Neural progenitor cell (in vitro differentiated cells): ENCODE results near the gene SYCE1L. TPM values are rescaled to one million over a fixed set of nuclear protein-coding genes. Genes with fewer than 3 reads are reported as not detected.
A peak's percentile ranks its signal among the peaks of the same experiment; 100 is the strongest.
"Not testable (repeated sequence)": the region's sequence is repeated elsewhere in the genome, so short reads cannot be mapped to it uniquely, and the experiment has no call there.

Source experiments
- DNase-seq: peaks from one replicate; pipeline ENCODE4 v3.0.0-alpha.2; 2016; ENCODE audit warnings: low spot score
- H2AFZ ChIP-seq: fragments of 200-600 bp; sonication (generic); replicated peaks from 2 replicates; pipeline ENCODE4 v1.6.1; 2016; ENCODE audit warnings: antibody characterized with exemption
- H3F3A ChIP-seq: fragments of 200-600 bp; sonication (generic); 2 replicates; pipeline ENCODE4 v1.6.1; 2016; ENCODE audit warnings: antibody characterized with exemption, low read depth
- H3K27ac ChIP-seq: fragments of 200-600 bp; sonication (generic); 2 replicates; pipeline ENCODE4 v1.5.1; 2016; ENCODE audit warnings: mild to moderate bottlenecking
- H3K27me3 ChIP-seq: fragments of 200-600 bp; sonication (generic); 2 replicates; pipeline ENCODE4 v1.6.1; 2016; ENCODE audit warnings: mild to moderate bottlenecking, moderate library complexity
- H3K36me3 ChIP-seq: fragments of 200-600 bp; sonication (generic); 2 replicates; pipeline ENCODE4 v1.5.1; 2016
- H3K4me1 ChIP-seq: fragments of 200-600 bp; sonication (generic); 2 replicates; pipeline ENCODE4 v1.6.1; 2016; ENCODE audit warnings: mixed run types
- H3K4me2 ChIP-seq: fragments of 200-600 bp; sonication (generic); 2 replicates; pipeline ENCODE4 v1.6.1; 2016
- H3K4me3 ChIP-seq: fragments of 200-600 bp; sonication (generic); 2 replicates; pipeline ENCODE4 v1.5.1; 2016
- H3K79me2 ChIP-seq: fragments of 200-600 bp; sonication (generic); 2 replicates; pipeline ENCODE4 v1.6.1; 2016; ENCODE audit warnings: low read depth
- H3K9ac ChIP-seq: fragments of 200-600 bp; sonication (generic); 2 replicates; pipeline ENCODE4 v1.6.1; 2016
- H3K9me3 ChIP-seq: fragments of 200-600 bp; sonication (generic); 2 replicates; pipeline ENCODE4 v1.5.1; 2016; ENCODE audit warnings: low read depth
- H4K20me1 ChIP-seq: fragments of 200-600 bp; sonication (generic); 2 replicates; pipeline ENCODE4 v1.6.1; 2016; ENCODE audit warnings: low read depth
- H3K27ac Mint-ChIP-seq: 3 replicates; pipeline ENCODE4 v1.8.0; 2021; ENCODE audit warnings: mixed read lengths
- H3K27me3 Mint-ChIP-seq: 2 replicates; pipeline ENCODE4 v1.8.0; 2022; ENCODE audit warnings: low read depth, mild to moderate bottlenecking, inconsistent platforms, moderate library complexity, mixed read lengths; ENCODE audit not compliant: insufficient read depth
- H3K36me3 Mint-ChIP-seq: 3 replicates; pipeline ENCODE4 v1.8.0; 2021; ENCODE audit warnings: mixed read lengths
- H3K4me1 Mint-ChIP-seq: 3 replicates; pipeline ENCODE4 v1.8.0; 2021; ENCODE audit warnings: mixed read lengths
- H3K4me3 Mint-ChIP-seq: 3 replicates; pipeline ENCODE4 v1.8.0; 2021; ENCODE audit warnings: mild to moderate bottlenecking, moderate library complexity, mixed read lengths
- H3K9me3 Mint-ChIP-seq: 3 replicates; pipeline ENCODE4 v1.8.0; 2020; ENCODE audit warnings: mixed read lengths
- EZH2 ChIP-seq: fragments of 200-600 bp; sonication (generic); IDR thresholded peaks from 2 replicates; pipeline ENCODE4 v1.6.1; 2017; ENCODE audit warnings: antibody characterized with exemption, mild to moderate bottlenecking, moderate library complexity
- EZH2phosphoT487 ChIP-seq: fragments of 200-600 bp; sonication (generic); IDR thresholded peaks from 2 replicates; pipeline ENCODE4 v1.6.1; 2017; ENCODE audit warnings: antibody characterized with exemption
- total RNA-seq: library from RNA; depleted of rRNA; stranded (reverse); fragments of >200 nt; gene quantifications from 2 replicates; pipeline ENCODE4 v1.2.3, GENCODE V29; 2015; ENCODE audit warnings: low replicate concordance
- TF ChIP-seq, protein P1 (sequence below): fragments of 200-600 bp; sonication (generic); IDR thresholded peaks from 2 replicates; pipeline ENCODE4 v1.5.1; 2017; ENCODE audit warnings: antibody characterized with exemption, mild to moderate bottlenecking

SYCE1L gene
- total RNA-seq, 1 donor from 2014 or later, result 4.2 TPM

DNA sequence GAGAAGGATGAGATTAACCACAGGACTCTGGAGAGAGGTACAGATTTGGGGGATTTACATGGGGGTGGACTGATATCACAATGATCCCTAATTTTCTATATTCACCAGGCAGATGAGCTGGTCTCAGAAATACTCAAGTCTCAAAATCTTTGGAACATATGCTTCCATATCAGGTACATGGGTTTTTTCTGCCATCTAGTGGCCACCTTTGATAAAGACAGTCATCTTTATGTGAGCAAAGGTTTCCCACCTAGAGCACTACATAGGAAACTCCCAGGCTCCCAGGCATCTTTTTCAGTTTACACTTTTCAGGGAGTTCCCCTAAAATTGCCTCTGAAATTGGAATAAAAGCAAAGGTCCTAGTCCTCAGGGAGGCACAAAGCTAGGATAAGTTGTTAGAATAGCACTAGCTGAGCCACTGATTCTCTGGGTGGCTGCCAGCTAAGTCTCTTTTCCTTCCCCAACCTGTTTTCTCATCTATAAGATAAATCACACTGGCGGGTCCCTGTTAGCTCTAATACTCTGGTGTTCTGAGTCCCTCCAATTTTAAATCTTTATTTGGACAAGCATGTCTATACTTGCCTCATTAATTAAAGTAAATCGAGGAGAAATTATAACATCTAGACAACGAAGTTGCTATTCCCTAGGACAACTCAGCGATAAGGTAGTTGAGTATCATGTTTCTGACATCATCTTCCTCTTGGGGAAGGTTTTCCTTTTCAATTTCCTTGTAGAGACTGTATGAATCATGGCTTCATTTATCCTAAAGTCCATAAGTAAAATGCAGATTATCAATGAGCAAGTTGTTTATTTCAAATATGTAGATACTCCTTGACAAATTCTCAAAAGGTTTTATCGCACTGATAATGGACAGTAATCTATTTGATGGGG is 27.2 kb upstream of the SYCE1L start:
- Histone ChIP-seq H3K4me3 (no peak overlapping the region), H3K4me1 (no peaks in the 10 kb centered on the region), H3K9ac (no peak overlapping the region), H3K36me3 (no peaks in the 10 kb centered on the region), H3F3A (no peaks in the 10 kb centered on the region), H3K27me3 (peaks cover 12% of the 10 kb centered on the region), H3K27ac (no peak overlapping the region), H3K4me2 (no peak overlapping the region), H3K79me2 (no peaks in the 10 kb centered on the region), H3K9me3 (no peaks in the 10 kb centered on the region), H4K20me1 (no peaks in the 10 kb centered on the region), H2AFZ (no peak overlapping the region)
- no peak overlapping the region for H3K27ac Mint-ChIP-seq
- no peaks in the 10 kb centered on the region for H3K27me3 Mint-ChIP-seq
- TF ChIP-seq EZH2phosphoT487 (no peak), EZH2 (no peak)
- TF ChIP-seq, protein P1, sequence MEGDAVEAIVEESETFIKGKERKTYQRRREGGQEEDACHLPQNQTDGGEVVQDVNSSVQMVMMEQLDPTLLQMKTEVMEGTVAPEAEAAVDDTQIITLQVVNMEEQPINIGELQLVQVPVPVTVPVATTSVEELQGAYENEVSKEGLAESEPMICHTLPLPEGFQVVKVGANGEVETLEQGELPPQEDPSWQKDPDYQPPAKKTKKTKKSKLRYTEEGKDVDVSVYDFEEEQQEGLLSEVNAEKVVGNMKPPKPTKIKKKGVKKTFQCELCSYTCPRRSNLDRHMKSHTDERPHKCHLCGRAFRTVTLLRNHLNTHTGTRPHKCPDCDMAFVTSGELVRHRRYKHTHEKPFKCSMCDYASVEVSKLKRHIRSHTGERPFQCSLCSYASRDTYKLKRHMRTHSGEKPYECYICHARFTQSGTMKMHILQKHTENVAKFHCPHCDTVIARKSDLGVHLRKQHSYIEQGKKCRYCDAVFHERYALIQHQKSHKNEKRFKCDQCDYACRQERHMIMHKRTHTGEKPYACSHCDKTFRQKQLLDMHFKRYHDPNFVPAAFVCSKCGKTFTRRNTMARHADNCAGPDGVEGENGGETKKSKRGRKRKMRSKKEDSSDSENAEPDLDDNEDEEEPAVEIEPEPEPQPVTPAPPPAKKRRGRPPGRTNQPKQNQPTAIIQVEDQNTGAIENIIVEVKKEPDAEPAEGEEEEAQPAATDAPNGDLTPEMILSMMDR, result peak; percentile 80
- DNase-seq, result peak; percentile 75
- H3K4me1 Mint-ChIP-seq, result no peaks in the 10 kb centered on the region
- no peak overlapping the region for H3K4me3 Mint-ChIP-seq
- no peaks in the 10 kb centered on the region for H3K36me3 Mint-ChIP-seq
- no peaks in the 10 kb centered on the region for H3K9me3 Mint-ChIP-seq

DNA sequence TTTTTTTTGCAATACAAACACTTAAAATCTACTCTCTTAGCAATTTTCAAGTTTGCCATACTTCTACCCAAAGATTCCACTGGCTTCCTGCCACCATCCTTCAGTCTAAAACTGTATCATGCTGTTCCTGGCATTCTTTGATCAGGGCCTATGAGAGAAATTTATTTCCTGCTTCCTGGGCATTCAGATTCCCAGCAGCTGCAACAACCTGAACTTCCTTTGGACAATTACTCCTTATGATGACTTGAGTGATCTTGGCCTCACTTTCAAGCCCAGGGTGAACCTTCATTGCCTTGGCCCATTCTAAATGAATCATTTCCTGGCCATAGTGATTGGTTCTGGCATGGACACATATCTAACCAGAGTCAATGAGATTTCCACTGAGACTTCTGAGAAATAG is 26.3 kb upstream of the SYCE1L start:
- no peaks in the 10 kb centered on the region for H3K36me3 Mint-ChIP-seq
- no peaks in the 10 kb centered on the region for H3K79me2 ChIP-seq
- no peaks in the 10 kb centered on the region for H3K4me1 Mint-ChIP-seq
- no peaks in the 10 kb centered on the region for H4K20me1 ChIP-seq
- no peak for DNase-seq
- H3K4me3 Mint-ChIP-seq, result no peak overlapping the region
- H3K4me3 ChIP-seq, result no peak overlapping the region
- H3K36me3 ChIP-seq, result no peaks in the 10 kb centered on the region
- no peak overlapping the region for H3K4me2 ChIP-seq
- H3K9ac ChIP-seq, result no peak overlapping the region
- H3K27me3 ChIP-seq, result peaks cover 12% of the 10 kb centered on the region
- H3K27ac Mint-ChIP-seq, result no peak overlapping the region
- no peaks in the 10 kb centered on the region for H3K9me3 Mint-ChIP-seq
- TF ChIP-seq EZH2 (no peak), EZH2phosphoT487 (no peak)
- TF ChIP-seq, protein P1, result no peak
- H3K27me3 Mint-ChIP-seq, result no peaks in the 10 kb centered on the region
- no peaks in the 10 kb centered on the region for H3K4me1 ChIP-seq
- H3K9me3 ChIP-seq, result no peaks in the 10 kb centered on the region
- no peak overlapping the region for H3K27ac ChIP-seq
- no peaks in the 10 kb centered on the region for H3F3A ChIP-seq
- H2AFZ ChIP-seq, result no peak overlapping the region

DNA sequence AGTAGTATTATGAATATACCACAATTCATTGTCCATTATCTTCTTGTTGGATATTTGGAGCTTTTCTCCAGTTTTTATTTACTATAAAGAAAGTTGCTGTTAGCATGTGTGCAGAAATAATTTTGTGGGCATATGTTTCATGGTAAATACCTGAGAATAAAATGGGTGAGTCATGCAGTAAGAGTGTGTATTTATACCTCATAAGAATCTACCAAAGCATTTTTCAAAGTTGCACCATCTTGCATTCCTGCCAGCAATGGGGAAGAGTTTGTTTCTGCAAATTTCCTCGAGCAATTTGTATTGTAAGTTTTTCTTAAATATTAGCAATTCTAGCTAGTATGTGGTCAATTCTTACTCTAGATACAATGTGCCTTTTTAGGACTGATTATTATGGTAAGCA is 16.1 kb upstream of the SYCE1L start:
- no peaks in the 10 kb centered on the region for H3K36me3 ChIP-seq
- peaks cover 8% of the 10 kb centered on the region for H3K27me3 ChIP-seq
- H3F3A ChIP-seq, result no peaks in the 10 kb centered on the region
- no peak overlapping the region for H2AFZ ChIP-seq
- no peak for DNase-seq
- no peaks in the 10 kb centered on the region for H4K20me1 ChIP-seq
- Mint-ChIP-seq H3K36me3 (no peaks in the 10 kb centered on the region), H3K9me3 (no peaks in the 10 kb centered on the region), H3K4me3 (no peak overlapping the region), H3K4me1 (no peaks in the 10 kb centered on the region), H3K27me3 (no peaks in the 10 kb centered on the region), H3K27ac (no peak overlapping the region)
- no peaks in the 10 kb centered on the region for H3K9me3 ChIP-seq
- no peaks in the 10 kb centered on the region for H3K79me2 ChIP-seq
- H3K4me3 ChIP-seq, result no peak overlapping the region
- H3K27ac ChIP-seq, result no peak overlapping the region
- TF ChIP-seq EZH2phosphoT487, result no peak
- TF ChIP-seq, protein P1, result no peak
- H3K9ac ChIP-seq, result no peak overlapping the region
- no peak overlapping the region for H3K4me2 ChIP-seq
- H3K4me1 ChIP-seq, result no peaks in the 10 kb centered on the region

DNA sequence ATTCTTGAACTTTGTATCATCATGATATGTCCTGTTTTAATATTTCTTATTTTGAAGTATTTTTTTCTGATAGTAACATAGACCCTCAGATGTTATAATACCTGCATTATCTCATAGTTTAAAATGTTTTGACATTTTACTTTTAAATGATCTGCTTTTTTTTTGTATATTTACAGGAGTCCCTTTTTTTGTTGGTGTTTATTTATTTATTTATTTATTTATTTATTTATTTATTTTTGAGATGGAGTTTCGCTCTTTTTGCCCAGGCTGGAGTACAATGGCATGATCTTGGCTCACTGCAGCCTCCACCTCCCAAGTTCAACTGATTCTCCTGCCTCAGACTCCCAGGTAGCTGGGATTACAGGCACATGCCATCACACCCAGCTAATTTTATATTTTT is 12.9 kb upstream of the SYCE1L start:
- not testable (repeated sequence) for H3K36me3 Mint-ChIP-seq, H3K9me3 ChIP-seq, H2AFZ ChIP-seq, H4K20me1 ChIP-seq, H3K4me1 ChIP-seq, H3K4me2 ChIP-seq, H3K36me3 ChIP-seq, H3K4me3 Mint-ChIP-seq, H3K79me2 ChIP-seq, H3K9me3 Mint-ChIP-seq, H3K9ac ChIP-seq, H3K27me3 ChIP-seq, DNase-seq, H3K27ac Mint-ChIP-seq, H3K4me3 ChIP-seq, H3K4me1 Mint-ChIP-seq, H3K27ac ChIP-seq, H3K27me3 Mint-ChIP-seq
- peaks cover 13% of the 10 kb centered on the region for H3F3A ChIP-seq
